ENCODE results near the gene NXNL2.

NXNL2 gene

DNA sequence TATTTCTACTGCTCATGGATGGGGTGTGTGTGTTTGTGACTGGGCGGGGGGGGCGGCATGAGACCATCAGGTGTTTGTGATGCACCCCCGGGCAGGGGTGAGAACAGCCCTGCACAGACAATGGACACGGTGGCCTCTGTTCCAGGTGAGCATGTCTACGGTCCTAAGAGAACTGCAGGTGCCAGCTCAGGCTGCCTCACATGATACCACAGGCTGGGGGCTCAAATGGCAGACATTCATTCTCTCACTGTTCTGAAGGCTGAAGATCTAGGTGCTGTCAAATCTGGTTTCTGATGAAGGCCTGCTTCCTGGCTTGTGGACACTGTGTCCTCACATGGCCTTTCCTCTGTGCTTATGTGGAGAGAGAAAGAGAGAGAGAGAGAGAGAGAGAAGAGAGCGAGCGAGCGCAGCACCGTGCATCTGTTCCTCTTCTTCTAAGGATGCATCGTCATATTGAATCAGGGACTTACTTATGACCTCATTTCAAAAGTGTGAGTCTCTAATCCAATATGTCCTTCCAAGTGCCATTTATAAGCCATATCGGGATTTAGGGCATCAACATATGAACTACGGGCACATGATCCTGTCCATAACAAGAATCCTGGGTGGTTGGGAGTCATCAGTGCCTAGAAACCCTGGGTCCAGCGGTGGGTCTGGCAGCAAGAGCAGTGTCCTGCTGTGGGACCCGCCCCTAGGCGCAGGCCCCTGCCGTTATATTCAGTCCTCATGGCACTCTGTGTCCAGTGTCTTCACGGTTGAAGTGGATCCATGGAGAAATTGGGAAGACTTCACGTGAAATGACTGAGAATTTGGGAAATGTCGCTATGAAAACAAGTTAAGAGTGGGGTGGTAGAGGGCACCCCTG is 42.5 kb downstream of the NXNL2 start:
- H3K27ac ChIP-seq (ENCODE audit: low read depth, low read length), result no peak overlapping the region
- H3K27me3 ChIP-seq (ENCODE audit: control insufficient read depth in 5 of 5, insufficient read depth in 4 of 5, low read length in 5 of 5), result peaks cover 0 to 4% (median 3%) of the 10 kb centered on the region in 5 donors
- no peak overlapping the region for H3K4me3 ChIP-seq (ENCODE audit: low read depth in 1 of 5, low read length in 5 of 5)
- H3K36me3 ChIP-seq (ENCODE audit: control insufficient read depth in 5 of 5, insufficient read depth in 5 of 5, low read length in 5 of 5), result no peaks in the 10 kb centered on the region
- no peaks in the 10 kb centered on the region for H3K9me3 ChIP-seq (ENCODE audit: control insufficient read depth in 5 of 5, low read length in 5 of 5)
- no peak overlapping the region for H3K9ac ChIP-seq (ENCODE audit: low read length in 5 of 5)
- H3K4me1 ChIP-seq (ENCODE audit: control insufficient read depth in 5 of 5, insufficient read depth in 5 of 5, low read length in 5 of 5), result peaks cover 0 to 6% (median 2%) of the 10 kb centered on the region in 5 donors

DNA sequence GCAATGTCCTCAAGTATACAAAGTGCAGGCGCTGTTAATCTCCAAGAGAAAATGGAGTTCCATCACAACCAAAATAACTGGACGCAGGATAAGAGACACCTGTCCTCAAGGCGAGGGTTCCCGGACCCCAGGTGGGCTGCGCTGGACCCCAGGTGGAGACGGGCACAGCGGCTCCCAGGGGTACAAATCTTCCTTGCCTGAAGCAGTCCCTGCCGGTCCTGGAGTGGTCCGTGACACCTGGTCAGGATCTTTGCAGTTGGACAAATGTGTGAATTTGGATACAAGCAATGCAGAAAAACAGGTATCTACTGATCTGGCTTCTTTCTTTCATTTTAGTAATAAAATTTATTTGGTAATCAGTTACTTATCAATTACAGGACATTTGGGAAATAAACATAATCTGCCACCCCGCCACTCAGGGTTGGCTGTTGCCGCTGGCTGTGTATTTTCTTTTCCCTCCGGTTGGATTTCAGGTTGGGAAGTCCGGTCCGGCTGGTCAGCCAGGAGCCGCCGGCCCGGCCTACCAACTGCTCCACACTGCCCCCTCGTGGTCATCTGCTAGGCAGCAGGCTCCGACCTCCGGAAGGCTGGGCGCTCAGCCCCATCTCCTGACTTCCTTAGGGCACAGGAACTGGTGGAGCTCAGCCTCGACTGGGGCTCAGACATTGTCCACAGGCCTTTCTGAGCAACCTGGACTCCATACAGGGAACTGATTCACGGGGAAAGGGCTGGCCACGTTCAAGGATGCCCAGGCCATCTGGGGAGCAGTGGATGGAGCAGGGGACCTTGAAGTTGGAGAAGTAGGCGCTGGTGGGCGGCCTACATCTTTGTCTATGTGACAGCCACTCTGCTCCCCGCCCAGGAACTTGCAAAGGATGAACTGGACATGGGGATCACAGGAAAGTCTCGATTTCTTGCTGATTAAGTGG is 43.4 kb downstream of the NXNL2 start:
- Histone ChIP-seq H3K36me3 (ENCODE audit: control insufficient read depth in 5 of 5, insufficient read depth in 5 of 5, low read length in 5 of 5) (no peaks in the 10 kb centered on the region), H3K27ac (ENCODE audit: low read depth, low read length) (no peak overlapping the region), H3K9me3 (ENCODE audit: control insufficient read depth in 5 of 5, low read length in 5 of 5) (no peaks in the 10 kb centered on the region), H3K4me1 (ENCODE audit: control insufficient read depth in 5 of 5, insufficient read depth in 5 of 5, low read length in 5 of 5) (peaks cover 0 to 6% (median 2%) of the 10 kb centered on the region in 5 donors), H3K27me3 (ENCODE audit: control insufficient read depth in 5 of 5, insufficient read depth in 4 of 5, low read length in 5 of 5) (peaks cover 0 to 9% (median 0%) of the 10 kb centered on the region in 5 donors), H3K4me3 (ENCODE audit: low read depth in 1 of 5, low read length in 5 of 5) (no peak overlapping the region), H3K9ac (ENCODE audit: low read length in 5 of 5) (no peak overlapping the region)

DNA sequence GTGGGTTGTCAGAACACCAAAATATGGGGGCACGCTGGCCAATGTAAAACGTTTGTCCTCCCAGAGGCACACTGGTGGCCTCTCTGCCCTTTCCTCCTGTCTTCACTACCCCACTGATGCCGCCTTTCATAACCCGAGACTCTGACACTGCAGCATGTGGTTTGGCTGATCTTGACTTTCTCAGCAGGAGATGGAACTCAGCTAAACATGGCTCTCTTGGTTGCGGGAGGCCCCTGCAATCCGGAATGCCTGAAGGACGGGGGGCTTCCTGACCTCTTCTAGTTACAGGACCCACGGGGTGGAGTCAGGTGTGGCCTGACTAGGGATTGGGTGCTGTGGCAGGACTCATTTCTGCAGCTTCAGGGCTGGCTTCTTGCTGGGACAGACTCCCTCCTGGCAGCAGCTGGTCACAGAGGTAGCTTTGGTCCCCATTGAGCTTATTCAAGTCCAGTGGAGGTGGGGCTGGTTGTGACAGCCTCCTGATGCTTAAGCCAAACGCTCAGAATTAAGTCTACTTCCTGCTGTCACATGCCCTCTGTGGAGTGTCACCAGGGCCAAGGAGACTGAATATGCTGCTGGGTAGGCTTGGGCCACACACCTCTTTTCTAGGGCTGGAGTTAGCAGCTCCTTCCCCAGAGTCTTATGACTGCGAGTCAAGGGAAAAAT is 44.2 kb downstream of the NXNL2 start:
- H3K4me3 ChIP-seq (ENCODE audit: low read depth in 1 of 5, low read length in 5 of 5), result no peak overlapping the region
- H3K27me3 ChIP-seq (ENCODE audit: control insufficient read depth in 5 of 5, insufficient read depth in 4 of 5, low read length in 5 of 5), result peaks cover 0 to 11% (median 0%) of the 10 kb centered on the region in 5 donors
- peaks cover 0 to 7% (median 4%) of the 10 kb centered on the region in 5 donors for H3K4me1 ChIP-seq (ENCODE audit: control insufficient read depth in 5 of 5, insufficient read depth in 5 of 5, low read length in 5 of 5)
- H3K27ac ChIP-seq (ENCODE audit: low read depth, low read length), result no peak overlapping the region
- no peak overlapping the region for H3K9ac ChIP-seq (ENCODE audit: low read length in 5 of 5)
- H3K36me3 ChIP-seq (ENCODE audit: control insufficient read depth in 5 of 5, insufficient read depth in 5 of 5, low read length in 5 of 5), result no peaks in the 10 kb centered on the region
- no peaks in the 10 kb centered on the region for H3K9me3 ChIP-seq (ENCODE audit: control insufficient read depth in 5 of 5, low read length in 5 of 5)

GRCh38 chr9:88580961-88581360 is 46.0 kb downstream of the NXNL2 start:
- H3K9me3 ChIP-seq (ENCODE audit: control insufficient read depth in 5 of 5, low read length in 5 of 5), result no peaks in the 10 kb centered on the region
- H3K4me1 ChIP-seq (ENCODE audit: control insufficient read depth in 5 of 5, insufficient read depth in 5 of 5, low read length in 5 of 5), result peaks cover 0 to 11% (median 2%) of the 10 kb centered on the region in 5 donors

GRCh38 chr9:88583901-88584596 is 49.1 kb downstream of the NXNL2 start:
- H3K9me3 ChIP-seq (ENCODE audit: control insufficient read depth in 5 of 5, low read length in 5 of 5), result peaks cover 0 to 3% (median 0%) of the 10 kb centered on the region in 5 donors
- no peak overlapping the region for H3K27ac ChIP-seq (ENCODE audit: low read depth, low read length)
- H3K36me3 ChIP-seq (ENCODE audit: control insufficient read depth in 5 of 5, insufficient read depth in 5 of 5, low read length in 5 of 5), result no peaks in the 10 kb centered on the region
- peaks cover 0 to 11% (median 0%) of the 10 kb centered on the region in 5 donors for H3K4me1 ChIP-seq (ENCODE audit: control insufficient read depth in 5 of 5, insufficient read depth in 5 of 5, low read length in 5 of 5)
- H3K4me3 ChIP-seq (ENCODE audit: low read depth in 1 of 5, low read length in 5 of 5), result no peak overlapping the region
- H3K9ac ChIP-seq (ENCODE audit: low read length in 5 of 5), result no peak overlapping the region
- peaks cover 0 to 7% (median 0%) of the 10 kb centered on the region in 5 donors for H3K27me3 ChIP-seq (ENCODE audit: control insufficient read depth in 5 of 5, insufficient read depth in 4 of 5, low read length in 5 of 5)

More at GRCh38 chr9:88580961-88581360, 46.0 kb downstream of the NXNL2 start:
- Histone ChIP-seq H3K36me3 (ENCODE audit: control insufficient read depth in 5 of 5, insufficient read depth in 5 of 5, low read length in 5 of 5) (no peaks in the 10 kb centered on the region), H3K27me3 (ENCODE audit: control insufficient read depth in 5 of 5, insufficient read depth in 4 of 5, low read length in 5 of 5) (peaks cover 0 to 8% (median 0%) of the 10 kb centered on the region in 5 donors), H3K9ac (ENCODE audit: low read length in 5 of 5) (no peak overlapping the region), H3K4me3 (ENCODE audit: low read depth in 1 of 5, low read length in 5 of 5) (no peak overlapping the region), H3K27ac (ENCODE audit: low read depth, low read length) (no peak overlapping the region)

DNA sequence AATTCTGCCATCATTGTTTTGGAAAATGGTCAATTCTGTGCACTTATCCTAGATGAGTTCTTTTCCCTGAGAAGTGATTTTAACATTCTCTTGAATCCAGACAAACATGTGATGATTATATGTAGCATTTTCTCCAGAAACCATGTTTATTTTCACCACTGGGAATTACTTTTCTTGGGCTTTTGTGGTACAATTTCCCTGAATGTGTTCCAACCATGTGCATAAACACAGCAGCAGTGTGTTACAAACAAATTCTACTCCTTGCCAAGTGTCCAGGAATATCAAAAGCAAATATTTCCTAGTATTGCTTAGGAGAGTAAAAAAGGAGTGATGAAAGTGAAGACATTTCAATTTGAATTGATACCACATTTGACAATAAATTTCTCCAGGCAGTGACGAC is 50.4 kb downstream of the NXNL2 start:
- H3K27me3 ChIP-seq (ENCODE audit: control insufficient read depth in 5 of 5, insufficient read depth in 4 of 5, low read length in 5 of 5), result peaks cover 0 to 7% (median 0%) of the 10 kb centered on the region in 5 donors

DNA sequence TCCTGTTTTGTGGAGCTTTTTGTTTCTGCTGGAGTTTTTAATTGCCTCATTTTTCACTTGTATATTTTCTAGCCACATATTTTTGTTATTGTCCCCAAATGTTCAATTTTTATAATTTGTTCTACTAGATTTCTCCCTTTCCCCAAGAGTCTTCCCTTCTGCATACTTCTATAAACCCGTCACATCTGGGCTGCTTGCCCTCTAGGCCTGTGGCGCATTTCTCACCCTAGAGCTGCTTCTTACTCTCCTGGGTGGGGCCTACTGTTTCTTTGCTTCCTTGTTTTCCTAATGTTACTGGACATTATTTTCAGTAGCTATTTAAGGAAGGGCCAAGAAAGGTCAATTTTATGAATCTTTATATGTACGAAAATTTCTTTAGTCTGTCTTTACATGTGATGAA is 51.5 kb downstream of the NXNL2 start:
- no peak overlapping the region for H3K9ac ChIP-seq (ENCODE audit: low read length in 5 of 5)
- H3K36me3 ChIP-seq (ENCODE audit: control insufficient read depth in 5 of 5, insufficient read depth in 5 of 5, low read length in 5 of 5), result no peaks in the 10 kb centered on the region
- H3K27me3 ChIP-seq (ENCODE audit: control insufficient read depth in 5 of 5, insufficient read depth in 4 of 5, low read length in 5 of 5), result peaks cover 0 to 7% (median 0%) of the 10 kb centered on the region in 5 donors
- H3K9me3 ChIP-seq (ENCODE audit: control insufficient read depth in 5 of 5, low read length in 5 of 5), result peaks cover 0 to 3% (median 0%) of the 10 kb centered on the region in 5 donors
- no peak overlapping the region for H3K4me3 ChIP-seq (ENCODE audit: low read depth in 1 of 5, low read length in 5 of 5)
- no peak overlapping the region for H3K27ac ChIP-seq (ENCODE audit: low read depth, low read length)
- peaks cover 0 to 11% (median 0%) of the 10 kb centered on the region in 5 donors for H3K4me1 ChIP-seq (ENCODE audit: control insufficient read depth in 5 of 5, insufficient read depth in 5 of 5, low read length in 5 of 5)

More for the DNA sequence above, 50.4 kb downstream of the NXNL2 start:
- H3K27ac ChIP-seq (ENCODE audit: low read depth, low read length), result no peak overlapping the region
- no peaks in the 10 kb centered on the region for H3K36me3 ChIP-seq (ENCODE audit: control insufficient read depth in 5 of 5, insufficient read depth in 5 of 5, low read length in 5 of 5)
- H3K9me3 ChIP-seq (ENCODE audit: control insufficient read depth in 5 of 5, low read length in 5 of 5), result peaks cover 0 to 3% (median 0%) of the 10 kb centered on the region in 5 donors
- peaks cover 0 to 11% (median 0%) of the 10 kb centered on the region in 5 donors for H3K4me1 ChIP-seq (ENCODE audit: control insufficient read depth in 5 of 5, insufficient read depth in 5 of 5, low read length in 5 of 5)
- H3K4me3 ChIP-seq (ENCODE audit: low read depth in 1 of 5, low read length in 5 of 5), result no peak overlapping the region
- no peak overlapping the region for H3K9ac ChIP-seq (ENCODE audit: low read length in 5 of 5)

GRCh38 chr9:88587182-88587581 is 52.2 kb downstream of the NXNL2 start:
- Histone ChIP-seq H3K9me3 (ENCODE audit: control insufficient read depth in 5 of 5, low read length in 5 of 5) (peaks cover 0 to 3% (median 0%) of the 10 kb centered on the region in 5 donors), H3K27ac (ENCODE audit: low read depth, low read length) (no peak overlapping the region), H3K4me1 (ENCODE audit: control insufficient read depth in 5 of 5, insufficient read depth in 5 of 5, low read length in 5 of 5) (peaks cover 0 to 11% (median 0%) of the 10 kb centered on the region in 5 donors), H3K36me3 (ENCODE audit: control insufficient read depth in 5 of 5, insufficient read depth in 5 of 5, low read length in 5 of 5) (no peaks in the 10 kb centered on the region), H3K27me3 (ENCODE audit: control insufficient read depth in 5 of 5, insufficient read depth in 4 of 5, low read length in 5 of 5) (peaks cover 0 to 7% (median 0%) of the 10 kb centered on the region in 5 donors), H3K4me3 (ENCODE audit: low read depth in 1 of 5, low read length in 5 of 5) (no peak overlapping the region), H3K9ac (ENCODE audit: low read length in 5 of 5) (no peak overlapping the region)
